ENCODE data around the gene KCNA1.

The KCNA1 gene

GRCh38 chr12:4918950-4919660, 9.4 kb downstream of the KCNA1 start:
- Mint-ChIP-seq H3K9me3 (no peaks in the 10 kb centered on the region), H3K4me1 (no peaks in the 10 kb centered on the region), H3K36me3 (ENCODE audit: insufficient read depth) (no peaks in the 10 kb centered on the region), H3K27ac (ENCODE audit: low read depth) (no peak overlapping the region), H3K4me3 (no peak overlapping the region), H3K27me3 (peaks cover 56% of the 10 kb centered on the region)
- no peak for ATAC-seq (replicated peaks; ENCODE audit: extremely low read depth, poor library complexity, severe bottlenecking)
- no peak for DNase-seq (ENCODE audit: low spot score in 2 of 2)

GRCh38 chr12:4932576-4932975, 22.9 kb downstream of the KCNA1 start:
- ATAC-seq (replicated peaks; ENCODE audit: extremely low read depth, poor library complexity, severe bottlenecking) = no peak
- Mint-ChIP-seq H3K27me3 (peaks cover 72% of the 10 kb centered on the region), H3K4me3 (no peak overlapping the region), H3K27ac (ENCODE audit: low read depth) (no peak overlapping the region), H3K36me3 (ENCODE audit: insufficient read depth) (peaks cover 3% of the 10 kb centered on the region), H3K9me3 (no peaks in the 10 kb centered on the region), H3K4me1 (no peaks in the 10 kb centered on the region)
- no peak for DNase-seq (ENCODE audit: low spot score in 2 of 2)

- H3K27ac Mint-ChIP-seq (ENCODE audit: low read depth) = no peak overlapping the region
- H3K4me1 Mint-ChIP-seq = no peaks in the 10 kb centered on the region
- peaks cover 3% of the 10 kb centered on the region for H3K36me3 Mint-ChIP-seq (ENCODE audit: insufficient read depth)
- peaks cover 69% of the 10 kb centered on the region for H3K27me3 Mint-ChIP-seq
- ATAC-seq (replicated peaks; ENCODE audit: extremely low read depth, poor library complexity, severe bottlenecking) = no peak
- H3K4me3 Mint-ChIP-seq = no peak overlapping the region
- H3K9me3 Mint-ChIP-seq = no peaks in the 10 kb centered on the region
- DNase-seq (ENCODE audit: low spot score in 2 of 2) = no peak
Observed at GRCh38 chr12:4933411-4933810, 23.7 kb downstream of the KCNA1 start.

- Mint-ChIP-seq H3K4me3 (no peak overlapping the region), H3K27me3 (peaks cover 58% of the 10 kb centered on the region), H3K27ac (ENCODE audit: low read depth) (no peak overlapping the region), H3K4me1 (no peaks in the 10 kb centered on the region), H3K9me3 (no peaks in the 10 kb centered on the region), H3K36me3 (ENCODE audit: insufficient read depth) (peaks cover 3% of the 10 kb centered on the region)
- ATAC-seq (replicated peaks; ENCODE audit: extremely low read depth, poor library complexity, severe bottlenecking) (no peak), DNase-seq (ENCODE audit: low spot score in 2 of 2) (no peak)
Observed at GRCh38 chr12:4934407-4935035, 24.8 kb downstream of the KCNA1 start.

GRCh38 chr12:4938900-4939299, 29.2 kb downstream of the KCNA1 start:
- DNase-seq (ENCODE audit: low spot score in 2 of 2) = no peak

GRCh38 chr12:4939418-4940023, 29.8 kb downstream of the KCNA1 start:
- Mint-ChIP-seq H3K36me3 (ENCODE audit: insufficient read depth) (peaks cover 4% of the 10 kb centered on the region), H3K4me3 (no peak overlapping the region), H3K27ac (ENCODE audit: low read depth) (no peak overlapping the region), H3K9me3 (no peaks in the 10 kb centered on the region), H3K4me1 (no peaks in the 10 kb centered on the region), H3K27me3 (peaks cover 16% of the 10 kb centered on the region)
- no peak for DNase-seq (ENCODE audit: low spot score in 2 of 2)
- no peak for ATAC-seq (replicated peaks; ENCODE audit: extremely low read depth, poor library complexity, severe bottlenecking)

More at GRCh38 chr12:4938900-4939299, 29.2 kb downstream of the KCNA1 start:
- Mint-ChIP-seq H3K27ac (ENCODE audit: low read depth) (no peak overlapping the region), H3K4me1 (no peaks in the 10 kb centered on the region), H3K4me3 (no peak overlapping the region), H3K36me3 (ENCODE audit: insufficient read depth) (peaks cover 4% of the 10 kb centered on the region), H3K9me3 (no peaks in the 10 kb centered on the region), H3K27me3 (peaks cover 22% of the 10 kb centered on the region)
- no peak for ATAC-seq (replicated peaks; ENCODE audit: extremely low read depth, poor library complexity, severe bottlenecking)

- peaks cover 4% of the 10 kb centered on the region for H3K36me3 Mint-ChIP-seq (ENCODE audit: insufficient read depth)
- ATAC-seq (replicated peaks; ENCODE audit: extremely low read depth, poor library complexity, severe bottlenecking) = no peak
- H3K27ac Mint-ChIP-seq (ENCODE audit: low read depth) = no peak overlapping the region
- H3K4me3 Mint-ChIP-seq = no peak overlapping the region
- no peak for DNase-seq (ENCODE audit: low spot score in 2 of 2)
- H3K27me3 Mint-ChIP-seq = peaks cover 18% of the 10 kb centered on the region
- no peaks in the 10 kb centered on the region for H3K9me3 Mint-ChIP-seq
- no peaks in the 10 kb centered on the region for H3K4me1 Mint-ChIP-seq
Observed at GRCh38 chr12:4943067-4943937, 33.6 kb downstream of the KCNA1 start.

GRCh38 chr12:4943938-4944284, 34.2 kb downstream of the KCNA1 start:
- peaks cover 4% of the 10 kb centered on the region for H3K36me3 Mint-ChIP-seq (ENCODE audit: insufficient read depth)
- DNase-seq (ENCODE audit: low spot score in 2 of 2) (no peak), ATAC-seq (replicated peaks; ENCODE audit: extremely low read depth, poor library complexity, severe bottlenecking) (no peak)
- H3K27me3 Mint-ChIP-seq = peaks cover 18% of the 10 kb centered on the region
- H3K4me1 Mint-ChIP-seq = no peaks in the 10 kb centered on the region
- H3K9me3 Mint-ChIP-seq = no peaks in the 10 kb centered on the region
- H3K27ac Mint-ChIP-seq (ENCODE audit: low read depth) = no peak overlapping the region
- no peak overlapping the region for H3K4me3 Mint-ChIP-seq

GRCh38 chr12:4947253-4947652, 37.5 kb downstream of the KCNA1 start:
- no peak for DNase-seq (ENCODE audit: low spot score in 2 of 2)
- H3K27ac Mint-ChIP-seq (ENCODE audit: low read depth) = no peak overlapping the region
- no peaks in the 10 kb centered on the region for H3K4me1 Mint-ChIP-seq
- H3K36me3 Mint-ChIP-seq (ENCODE audit: insufficient read depth) = peaks cover 4% of the 10 kb centered on the region
- ATAC-seq (replicated peaks; ENCODE audit: extremely low read depth, poor library complexity, severe bottlenecking) = no peak
- H3K9me3 Mint-ChIP-seq = no peaks in the 10 kb centered on the region
- H3K27me3 Mint-ChIP-seq = peaks cover 27% of the 10 kb centered on the region
- H3K4me3 Mint-ChIP-seq = no peak overlapping the region

GRCh38 chr12:4951083-4951482, 41.4 kb downstream of the KCNA1 start:
- Mint-ChIP-seq H3K36me3 (ENCODE audit: insufficient read depth) (no peaks in the 10 kb centered on the region), H3K4me3 (no peak overlapping the region), H3K27ac (ENCODE audit: low read depth) (no peak overlapping the region), H3K9me3 (no peaks in the 10 kb centered on the region), H3K27me3 (peaks cover 34% of the 10 kb centered on the region), H3K4me1 (no peaks in the 10 kb centered on the region)
- ATAC-seq (replicated peaks; ENCODE audit: extremely low read depth, poor library complexity, severe bottlenecking) (no peak), DNase-seq (ENCODE audit: low spot score in 2 of 2) (no peak)

GRCh38 chr12:4951601-4952000, 41.9 kb downstream of the KCNA1 start:
- Mint-ChIP-seq H3K27me3 (peaks cover 34% of the 10 kb centered on the region), H3K36me3 (ENCODE audit: insufficient read depth) (no peaks in the 10 kb centered on the region), H3K9me3 (no peaks in the 10 kb centered on the region), H3K27ac (ENCODE audit: low read depth) (no peak overlapping the region), H3K4me1 (no peaks in the 10 kb centered on the region), H3K4me3 (no peak overlapping the region)
- DNase-seq (ENCODE audit: low spot score in 2 of 2) (no peak), ATAC-seq (replicated peaks; ENCODE audit: extremely low read depth, poor library complexity, severe bottlenecking) (no peak)

- Mint-ChIP-seq H3K9me3 (no peaks in the 10 kb centered on the region), H3K27ac (ENCODE audit: low read depth) (no peak overlapping the region), H3K4me3 (no peak overlapping the region), H3K27me3 (peaks cover 53% of the 10 kb centered on the region), H3K4me1 (no peaks in the 10 kb centered on the region), H3K36me3 (ENCODE audit: insufficient read depth) (no peaks in the 10 kb centered on the region)
- DNase-seq (ENCODE audit: low spot score in 2 of 2) (no peak), ATAC-seq (replicated peaks; ENCODE audit: extremely low read depth, poor library complexity, severe bottlenecking) (no peak)
Observed at GRCh38 chr12:4954621-4955354, 45.1 kb downstream of the KCNA1 start.

All from central memory CD8-positive, alpha-beta T cell (primary cell).